Hair follicle dermal papilla cell (primary cell): ENCODE data around the gene FITM1. TPM values are rescaled to one million over a fixed set of nuclear protein-coding genes. Genes with fewer than 3 reads are reported as not detected.

ENCODE experiments used
- small RNA-seq: library from RNA; depleted of rRNA; stranded (forward); fragments of <200 nt; gene quantifications from one replicate; pipeline ENCODE3, GENCODE V24; 2012
- total RNA-seq: library from RNA; depleted of rRNA; stranded (reverse); fragments of >200 nt; gene quantifications from 2 replicates; pipeline ENCODE4 v1.2.3, GENCODE V29; 2012

Gene FITM1
- total RNA-seq: not detected in 2 replicates

GRCh38 chr14:24130380-24130716, at the start of gene FITM1:
TSS of gene FITM1 (plus strand) at chr14:24130659. CDS start at chr14:24131564, 905 bp downstream.

GRCh38 chr14:24093901-24094840, 36.3 kb upstream of the FITM1 start, which contains the start of gene PCK2:
TSS of gene PCK2 (plus strand) at chr14:24094311. CDS start at chr14:24094406, 95 bp downstream.

GRCh38 chr14:24114532-24115421, 15.7 kb upstream of the FITM1 start, which contains the start of the genes DCAF11 and NRL:
TSS of gene DCAF11 (plus strand) at chr14:24114777. CDS start at chr14:24115595, 818 bp downstream.
TSS of gene NRL (minus strand) at chr14:24114949. CDS start at chr14:24082848, 32,101 bp downstream.

GRCh38 chr14:24135834-24136683, 5.6 kb downstream of the FITM1 start, which contains the start of gene PSME1:
TSS of gene PSME1 (plus strand) at chr14:24136194. CDS start at chr14:24136263, 69 bp downstream.

GRCh38 chr14:24141097-24141880, 10.8 kb downstream of the FITM1 start, which contains the start of gene EMC9:
TSS of gene EMC9 (minus strand) at chr14:24141591. CDS start at chr14:24141304, 287 bp downstream.

GRCh38 chr14:24146453-24146977, 16.1 kb downstream of the FITM1 start, which contains the start of gene PSME2:
TSS of gene PSME2 (minus strand) at chr14:24146610. CDS start at chr14:24146581, 29 bp downstream.

GRCh38 chr14:24146978-24147760, 16.7 kb downstream of the FITM1 start, which contains the start of gene RNF31:
TSS of gene RNF31 (plus strand) at chr14:24147498. CDS start at chr14:24147699, 201 bp downstream.

GRCh38 chr14:24160850-24161804, 30.7 kb downstream of the FITM1 start, which contains the start of gene IRF9:
TSS of gene IRF9 (plus strand) at chr14:24161265. CDS start at chr14:24162145, 880 bp downstream.

GRCh38 chr14:24171422-24172260, 41.2 kb downstream of the FITM1 start, which contains the start of gene REC8:
TSS of gene REC8 (plus strand) at chr14:24172080. CDS start at chr14:24172553, 473 bp downstream.

Small RNAs within 50 kb of the gene (small RNA-seq; reads per million reads assigned to genes)
- gene IPO4 (not detected), gene IRF9 (not detected), gene RNA5SP383 (not detected)

Other genes with a start within 250 kb of the FITM1 start
- gene DHRS4, start 176.9 kb upstream of the FITM1 start, total RNA-seq: 30.2 and 31.8 TPM in 2 replicates
- gene DHRS4L2, start 141.7 kb upstream of the FITM1 start, total RNA-seq: 6.8 and 8.4 TPM in 2 replicates
- under 0.01 TPM in 1 of 2 replicates, not detected in the other for gene CARMIL3, start 78.7 kb upstream of the FITM1 start, total RNA-seq
- not detected in 2 replicates for gene CPNE6, start 59.1 kb upstream of the FITM1 start, total RNA-seq
- gene PCK2, start 36.3 kb upstream of the FITM1 start, total RNA-seq: 33.0 and 33.9 TPM in 2 replicates
- gene DCAF11, start 15.9 kb upstream of the FITM1 start, total RNA-seq: 63.8 and 79.8 TPM in 2 replicates
- 0.97 and 1.8 TPM in 2 replicates for gene NRL, start 15.7 kb upstream of the FITM1 start, total RNA-seq
- 114 and 128 TPM in 2 replicates for gene PSME1, start 5.5 kb downstream of the FITM1 start, total RNA-seq
- 5.8 and 8.3 TPM in 2 replicates for gene EMC9, start 10.9 kb downstream of the FITM1 start, total RNA-seq
- 59.1 and 63.8 TPM in 2 replicates for gene PSME2, start 16.0 kb downstream of the FITM1 start, total RNA-seq
- 53.4 and 53.8 TPM in 2 replicates for gene RNF31, start 16.8 kb downstream of the FITM1 start, total RNA-seq
- 136 and 154 TPM in 2 replicates for gene IRF9, start 30.6 kb downstream of the FITM1 start, total RNA-seq
- 3.5 and 7.5 TPM in 2 replicates for gene REC8, start 41.4 kb downstream of the FITM1 start, total RNA-seq
- gene IPO4, start 58.2 kb downstream of the FITM1 start, total RNA-seq: 45.1 and 55.2 TPM in 2 replicates
- gene TM9SF1, start 64.8 kb downstream of the FITM1 start, total RNA-seq: 76.5 and 83.1 TPM in 2 replicates
- 0.24 TPM in 1 of 2 replicates, not detected in the other for gene TSSK4, start 75.0 kb downstream of the FITM1 start, total RNA-seq
- 19.1 and 25.4 TPM in 2 replicates for gene CHMP4A, start 82.8 kb downstream of the FITM1 start, total RNA-seq
- 13.1 and 15.1 TPM in 2 replicates for gene MDP1, start 85.4 kb downstream of the FITM1 start, total RNA-seq
- gene NEDD8, start 101.7 kb downstream of the FITM1 start, total RNA-seq: 48.7 and 73.2 TPM in 2 replicates
- gene GMPR2, start 102.3 kb downstream of the FITM1 start, total RNA-seq: 67.0 and 74.5 TPM in 2 replicates
- 68.9 and 75.8 TPM in 2 replicates for gene TINF2, start 112.0 kb downstream of the FITM1 start, total RNA-seq
- 1.1 and 3.1 TPM in 2 replicates for gene TGM1, start 132.5 kb downstream of the FITM1 start, total RNA-seq
- gene RABGGTA, start 140.9 kb downstream of the FITM1 start, total RNA-seq: 26.1 and 28.4 TPM in 2 replicates
- 20.9 and 22.6 TPM in 2 replicates for gene DHRS1, start 169.1 kb downstream of the FITM1 start, total RNA-seq
- gene NOP9, start 169.2 kb downstream of the FITM1 start, total RNA-seq: 18.5 and 21.7 TPM in 2 replicates
- 3.2 and 3.6 TPM in 2 replicates for gene CIDEB, start 177.3 kb downstream of the FITM1 start, total RNA-seq
- 6.7 and 7.5 TPM in 2 replicates for gene LTB4R2, start 179.5 kb downstream of the FITM1 start, total RNA-seq
- 1.3 and 2.6 TPM in 2 replicates for gene LTB4R, start 180.8 kb downstream of the FITM1 start, total RNA-seq
- 24.2 and 35.5 TPM in 2 replicates for gene ADCY4, start 204.4 kb downstream of the FITM1 start, total RNA-seq
- gene RIPK3, start 209.3 kb downstream of the FITM1 start, total RNA-seq: 29.0 and 35.1 TPM in 2 replicates
- 285 and 343 TPM in 2 replicates for gene NFATC4, start 237.5 kb downstream of the FITM1 start, total RNA-seq